Activated naive CD8-positive, alpha-beta T cell treated with anti-CD3 and anti-CD28 coated beads, Interleukin-2, amount 50 U/mL, for 24 hours (primary cell): Measurements from ENCODE around the gene SLC29A1.

Experiments used
- ATAC-seq: fragments of 150-1000 bp; cut with Tn5 transposase; one replicate; pipeline ENCODE4 v1.10.0; 2021
- DNase-seq: peaks from one replicate; pipeline ENCODE4 v3.0.0; 2021
- H3K27ac Mint-ChIP-seq: one replicate; pipeline ENCODE4 v1.8.0; 2021; ENCODE audit warnings: mild to moderate bottlenecking, mixed read lengths
- H3K27me3 Mint-ChIP-seq: one replicate; pipeline ENCODE4 v1.8.0; 2021; ENCODE audit warnings: mixed read lengths
- H3K36me3 Mint-ChIP-seq: one replicate; pipeline ENCODE4 v1.8.0; 2021; ENCODE audit warnings: low read depth, mixed read lengths
- H3K4me1 Mint-ChIP-seq: one replicate; pipeline ENCODE4 v1.8.0; 2021; ENCODE audit warnings: mixed read lengths
- H3K4me3 Mint-ChIP-seq: one replicate; pipeline ENCODE4 v1.8.0; 2021; ENCODE audit warnings: mild to moderate bottlenecking, moderate library complexity, mixed read lengths
- H3K9me3 Mint-ChIP-seq: one replicate; pipeline ENCODE4 v1.8.0; 2021; ENCODE audit warnings: mixed read lengths

SLC29A1 gene

DNA sequence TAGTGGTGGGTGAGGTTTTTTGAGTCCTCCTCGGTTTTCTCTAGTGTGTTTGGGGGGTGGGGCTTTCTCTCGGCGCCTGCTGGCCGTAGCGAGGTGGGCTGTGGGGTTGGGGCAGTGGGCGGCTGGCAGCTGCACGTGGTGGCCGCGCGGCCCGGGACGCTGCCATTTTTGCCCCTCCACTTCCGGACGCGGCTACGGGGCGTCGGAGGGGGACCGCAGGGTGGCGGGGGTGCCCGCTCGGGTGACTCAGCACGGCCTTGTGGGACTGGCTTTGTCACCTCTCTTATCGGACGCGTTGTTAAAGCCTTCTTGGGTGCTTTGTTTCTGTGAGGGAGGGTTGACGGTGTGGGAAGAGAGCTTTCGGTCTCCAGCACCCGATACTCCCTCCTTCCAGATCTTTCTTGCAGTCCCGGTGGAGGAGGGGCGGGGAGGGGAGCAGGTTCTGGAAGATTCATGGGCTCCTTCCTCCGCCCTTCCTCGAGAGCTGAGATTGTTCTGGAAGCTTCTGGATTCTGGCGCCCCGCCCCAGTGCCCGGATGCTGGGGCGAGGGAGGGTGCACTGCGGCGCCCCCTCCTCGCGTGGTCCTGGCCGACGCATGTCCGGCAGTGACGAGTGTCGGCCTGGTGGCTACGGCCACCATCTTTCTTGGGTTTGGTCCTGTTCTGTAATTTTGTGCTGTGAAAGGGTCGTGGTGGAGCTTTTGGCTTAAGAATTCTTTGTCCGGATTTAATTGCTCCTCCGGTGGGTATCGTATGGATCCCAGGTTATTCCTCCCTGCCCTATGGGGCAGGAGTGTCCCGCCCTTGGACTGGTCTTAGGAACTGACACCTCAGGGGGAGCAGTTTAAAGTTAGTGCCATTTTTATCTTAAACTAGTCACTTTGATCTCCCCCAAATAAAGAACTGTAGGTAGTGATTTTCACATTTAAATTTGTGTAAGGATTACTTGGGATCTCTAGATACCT, 24.2 kb downstream of the SLC29A1 start:
- Mint-ChIP-seq H3K4me3 (peak overlapping the region; percentile 100), H3K9me3 (no peaks in the 10 kb centered on the region), H3K27ac (peak overlapping the region; percentile 100), H3K27me3 (peaks cover 5% of the 10 kb centered on the region), H3K4me1 (peaks cover 64% of the 10 kb centered on the region), H3K36me3 (peaks cover 58% of the 10 kb centered on the region)
- ATAC-seq (peak; percentile 47), DNase-seq (peak; percentile 86)

GRCh38 chr6:44248579-44248978, 25.2 kb downstream of the SLC29A1 start:
- H3K27ac Mint-ChIP-seq, result peak overlapping the region; percentile 100
- peak overlapping the region; percentile 100 for H3K4me3 Mint-ChIP-seq
- no peak for DNase-seq
- H3K36me3 Mint-ChIP-seq, result peaks cover 68% of the 10 kb centered on the region
- H3K4me1 Mint-ChIP-seq, result peaks cover 74% of the 10 kb centered on the region
- ATAC-seq, result no peak
- H3K27me3 Mint-ChIP-seq, result peaks cover 5% of the 10 kb centered on the region
- no peaks in the 10 kb centered on the region for H3K9me3 Mint-ChIP-seq

DNA sequence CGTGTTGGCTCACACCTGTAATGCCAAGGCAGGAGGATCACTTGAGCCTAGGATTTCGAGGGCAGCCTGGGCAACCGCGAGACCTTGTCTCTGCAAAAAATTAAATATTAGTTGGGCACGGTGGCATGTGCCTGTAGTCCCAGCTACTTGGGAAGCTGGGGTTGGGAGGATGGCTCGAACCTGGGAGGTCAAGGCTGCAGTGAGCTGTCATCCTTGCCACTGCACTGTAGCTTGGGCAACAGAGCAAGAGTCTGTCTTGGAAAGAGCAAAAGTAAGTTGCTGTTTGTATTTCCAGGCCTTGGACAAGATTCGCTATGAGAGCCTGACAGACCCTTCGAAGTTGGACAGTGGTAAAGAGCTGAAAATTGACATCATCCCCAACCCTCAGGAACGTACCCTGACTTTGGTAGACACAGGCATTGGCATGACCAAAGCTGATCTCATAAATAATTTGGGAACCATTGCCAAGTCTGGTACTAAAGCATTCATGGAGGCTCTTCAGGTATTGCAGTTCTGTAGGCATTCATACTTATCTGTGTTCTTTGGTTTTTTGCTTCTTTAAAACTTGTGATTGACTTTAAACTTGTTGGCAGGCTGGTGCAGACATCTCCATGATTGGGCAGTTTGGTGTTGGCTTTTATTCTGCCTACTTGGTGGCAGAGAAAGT, 25.8 kb downstream of the SLC29A1 start:
- H3K4me3 Mint-ChIP-seq, result peak overlapping the region; percentile 100
- peak overlapping the region; percentile 100 for H3K27ac Mint-ChIP-seq
- ATAC-seq (no peak), DNase-seq (no peak)
- H3K27me3 Mint-ChIP-seq, result peaks cover 5% of the 10 kb centered on the region
- peaks cover 76% of the 10 kb centered on the region for H3K4me1 Mint-ChIP-seq
- peaks cover 73% of the 10 kb centered on the region for H3K36me3 Mint-ChIP-seq
- H3K9me3 Mint-ChIP-seq, result no peaks in the 10 kb centered on the region

- ATAC-seq, result no peak
- H3K4me1 Mint-ChIP-seq, result peaks cover 79% of the 10 kb centered on the region
- no peak for DNase-seq
- peak overlapping the region; percentile 100 for H3K4me3 Mint-ChIP-seq
- H3K27me3 Mint-ChIP-seq, result peaks cover 5% of the 10 kb centered on the region
- H3K36me3 Mint-ChIP-seq, result peaks cover 80% of the 10 kb centered on the region
- H3K27ac Mint-ChIP-seq, result peak overlapping the region; percentile 100
- H3K9me3 Mint-ChIP-seq, result no peaks in the 10 kb centered on the region
Measured at GRCh38 chr6:44250067-44250717, 26.8 kb downstream of the SLC29A1 start.

- Mint-ChIP-seq H3K27ac (peak overlapping the region; percentile 100), H3K9me3 (no peaks in the 10 kb centered on the region), H3K4me3 (peak overlapping the region; percentile 100), H3K4me1 (peaks cover 79% of the 10 kb centered on the region), H3K36me3 (peaks cover 80% of the 10 kb centered on the region), H3K27me3 (peaks cover 5% of the 10 kb centered on the region)
- DNase-seq (no peak), ATAC-seq (no peak)
Measured at GRCh38 chr6:44250718-44251123, 27.3 kb downstream of the SLC29A1 start.

DNA sequence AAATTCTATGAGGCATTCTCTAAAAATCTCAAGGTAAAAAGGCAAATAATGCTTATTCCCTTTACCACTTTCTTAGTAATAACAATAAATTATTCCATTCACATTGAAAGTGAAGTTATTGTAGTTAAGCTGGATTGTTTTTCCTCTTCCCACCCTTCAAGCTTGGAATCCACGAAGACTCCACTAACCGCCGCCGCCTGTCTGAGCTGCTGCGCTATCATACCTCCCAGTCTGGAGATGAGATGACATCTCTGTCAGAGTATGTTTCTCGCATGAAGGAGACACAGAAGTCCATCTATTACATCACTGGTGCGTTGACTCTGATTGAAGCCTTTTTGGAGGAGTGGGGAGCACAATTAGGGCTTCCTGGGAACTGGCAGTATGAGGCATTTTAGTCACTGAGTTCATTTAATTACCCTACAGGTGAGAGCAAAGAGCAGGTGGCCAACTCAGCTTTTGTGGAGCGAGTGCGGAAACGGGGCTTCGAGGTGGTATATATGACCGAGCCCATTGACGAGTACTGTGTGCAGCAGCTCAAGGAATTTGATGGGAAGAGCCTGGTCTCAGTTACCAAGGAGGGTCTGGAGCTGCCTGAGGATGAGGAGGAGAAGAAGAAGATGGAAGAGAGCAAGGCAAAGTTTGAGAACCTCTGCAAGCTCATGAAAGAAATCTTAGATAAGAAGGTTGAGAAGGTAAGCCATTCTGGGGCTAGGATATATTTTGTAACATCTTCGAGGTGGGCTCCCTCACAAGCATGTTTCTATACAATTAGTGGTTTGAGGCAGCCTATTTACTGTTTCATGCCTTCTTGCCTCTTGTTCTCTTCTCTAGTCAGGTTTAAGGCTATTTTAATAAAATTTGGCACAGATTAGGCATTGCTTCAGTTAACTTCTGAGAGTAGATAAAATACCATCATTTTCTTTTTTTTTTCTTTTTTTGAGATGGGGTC, 28.5 kb downstream of the SLC29A1 start:
- H3K27ac Mint-ChIP-seq, result peak overlapping the region; percentile 100
- peaks cover 80% of the 10 kb centered on the region for H3K36me3 Mint-ChIP-seq
- peak overlapping the region; percentile 100 for H3K4me3 Mint-ChIP-seq
- H3K27me3 Mint-ChIP-seq, result peaks cover 3% of the 10 kb centered on the region
- H3K4me1 Mint-ChIP-seq, result peaks cover 87% of the 10 kb centered on the region
- no peaks in the 10 kb centered on the region for H3K9me3 Mint-ChIP-seq
- ATAC-seq (no peak), DNase-seq (no peak)

DNA sequence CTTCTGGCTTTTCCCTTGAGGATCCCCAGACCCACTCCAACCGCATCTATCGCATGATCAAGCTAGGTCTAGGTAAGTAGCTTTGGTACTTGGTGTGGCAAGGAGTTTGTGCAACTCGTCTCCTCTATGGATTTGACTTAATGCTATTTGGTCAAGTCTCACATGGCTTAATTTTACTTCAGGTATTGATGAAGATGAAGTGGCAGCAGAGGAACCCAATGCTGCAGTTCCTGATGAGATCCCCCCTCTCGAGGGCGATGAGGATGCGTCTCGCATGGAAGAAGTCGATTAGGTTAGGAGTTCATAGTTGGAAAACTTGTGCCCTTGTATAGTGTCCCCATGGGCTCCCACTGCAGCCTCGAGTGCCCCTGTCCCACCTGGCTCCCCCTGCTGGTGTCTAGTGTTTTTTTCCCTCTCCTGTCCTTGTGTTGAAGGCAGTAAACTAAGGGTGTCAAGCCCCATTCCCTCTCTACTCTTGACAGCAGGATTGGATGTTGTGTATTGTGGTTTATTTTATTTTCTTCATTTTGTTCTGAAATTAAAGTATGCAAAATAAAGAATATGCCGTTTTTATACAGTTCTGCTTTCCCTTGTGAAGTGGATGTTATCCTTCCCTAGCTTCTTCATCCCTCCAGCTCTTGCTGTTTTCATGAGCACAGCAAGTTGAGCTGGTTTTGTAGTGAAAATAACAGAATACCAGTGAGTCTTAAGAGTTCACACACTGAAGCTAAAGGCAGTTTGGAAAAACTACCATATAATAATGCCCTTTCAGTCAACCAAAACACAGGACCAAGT, 30.1 kb downstream of the SLC29A1 start:
- Mint-ChIP-seq H3K27me3 (no peaks in the 10 kb centered on the region), H3K9me3 (no peaks in the 10 kb centered on the region), H3K27ac (peak overlapping the region; percentile 83), H3K36me3 (peaks cover 73% of the 10 kb centered on the region), H3K4me3 (peak overlapping the region; percentile 100), H3K4me1 (peaks cover 84% of the 10 kb centered on the region)
- ATAC-seq (no peak), DNase-seq (peak; percentile 74)

DNA sequence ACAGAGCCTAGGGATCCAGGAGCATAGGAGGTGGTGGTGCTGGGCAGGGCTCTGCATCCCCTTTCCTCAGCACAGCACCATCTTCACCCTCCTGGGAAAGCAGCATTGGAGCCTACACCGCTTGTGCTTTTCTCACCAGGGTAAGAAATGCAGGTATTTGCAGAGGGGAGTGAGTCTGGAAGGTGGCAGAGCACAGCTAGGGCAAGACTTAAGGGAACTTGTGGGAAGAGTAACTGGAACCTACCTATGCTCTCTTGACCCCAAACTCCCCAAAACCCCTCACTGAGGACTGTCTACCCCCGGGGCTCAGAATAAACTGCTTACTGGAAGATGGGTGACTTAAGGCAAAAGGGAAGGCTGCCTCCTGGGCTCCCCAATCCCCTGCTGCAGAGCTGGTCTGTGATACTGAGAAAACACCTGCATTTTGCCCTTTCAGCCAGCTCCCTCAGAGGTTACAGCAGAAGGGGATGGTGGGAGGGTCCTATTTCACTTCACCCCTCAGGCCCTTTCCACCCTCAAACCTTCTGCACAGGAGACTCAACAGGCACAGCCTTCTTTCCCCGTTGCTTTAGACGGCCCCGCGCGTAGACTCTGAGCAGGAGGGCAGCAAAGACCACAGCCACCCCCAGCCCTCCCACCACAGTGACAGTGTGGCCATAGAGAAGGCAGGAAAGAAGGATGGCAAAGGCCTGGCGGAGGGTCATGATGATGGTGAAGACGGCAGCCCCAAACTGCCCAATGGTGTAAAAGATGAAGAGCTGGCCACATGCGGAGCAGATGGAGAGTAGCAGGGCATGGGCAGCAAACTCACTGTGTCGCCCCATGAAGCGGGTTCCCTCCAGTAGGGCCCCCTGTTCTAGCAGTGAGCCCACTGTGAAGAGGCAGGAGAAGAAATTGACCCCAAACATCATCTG, 31.1 kb downstream of the SLC29A1 start:
- Mint-ChIP-seq H3K36me3 (peaks cover 69% of the 10 kb centered on the region), H3K4me3 (peak overlapping the region; percentile 87), H3K27ac (peak overlapping the region; percentile 89), H3K9me3 (no peaks in the 10 kb centered on the region), H3K4me1 (peaks cover 81% of the 10 kb centered on the region), H3K27me3 (no peaks in the 10 kb centered on the region)
- DNase-seq (peak; percentile 45), ATAC-seq (peak; percentile 7)

DNA sequence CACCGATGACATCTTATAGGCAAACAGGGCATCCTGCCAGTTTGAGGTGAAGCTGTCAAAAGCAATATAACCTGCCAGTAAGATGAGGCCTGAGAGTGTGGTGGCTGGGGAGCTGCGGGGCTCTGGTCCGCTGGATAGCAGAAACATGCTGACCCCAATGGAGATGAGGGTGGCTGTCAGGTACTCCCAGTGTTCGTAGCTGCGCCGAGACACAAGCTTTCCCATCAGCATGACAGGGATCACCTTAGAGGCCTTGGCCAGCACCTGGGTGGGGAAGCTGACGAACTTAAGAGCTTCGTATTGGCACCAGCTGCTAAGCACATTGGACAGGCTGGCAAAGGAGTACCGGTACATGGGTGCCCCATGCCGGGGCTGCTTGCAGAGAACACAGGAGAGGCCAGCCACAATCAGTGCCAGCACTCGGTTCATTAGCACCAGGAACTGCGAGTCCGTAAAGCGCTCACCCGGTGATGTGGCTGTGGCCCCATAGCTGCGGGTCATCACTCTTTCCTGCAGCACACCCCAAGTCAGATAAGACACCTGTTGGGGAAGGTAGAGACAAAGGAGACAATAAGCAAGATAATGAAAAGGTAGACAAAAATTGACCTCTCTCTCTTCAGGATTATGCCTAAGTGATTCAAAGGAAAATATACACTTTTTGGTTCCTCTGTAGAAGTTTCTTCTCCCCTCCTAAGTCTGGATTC, 31.9 kb downstream of the SLC29A1 start:
- no peaks in the 10 kb centered on the region for H3K9me3 Mint-ChIP-seq
- peak; percentile 55 for DNase-seq
- peak overlapping the region; percentile 89 for H3K27ac Mint-ChIP-seq
- peak; percentile 7 for ATAC-seq
- peaks cover 75% of the 10 kb centered on the region for H3K4me1 Mint-ChIP-seq
- H3K36me3 Mint-ChIP-seq, result peaks cover 67% of the 10 kb centered on the region
- H3K4me3 Mint-ChIP-seq, result peak overlapping the region; percentile 87
- H3K27me3 Mint-ChIP-seq, result no peaks in the 10 kb centered on the region

- ATAC-seq, result peak; percentile 16
- Mint-ChIP-seq H3K4me3 (peak overlapping the region; percentile 87), H3K27ac (peak overlapping the region; percentile 89), H3K9me3 (no peaks in the 10 kb centered on the region), H3K27me3 (no peaks in the 10 kb centered on the region), H3K36me3 (peaks cover 63% of the 10 kb centered on the region), H3K4me1 (peaks cover 73% of the 10 kb centered on the region)
- DNase-seq, result no peak
Measured at GRCh38 chr6:44255871-44256774, 32.7 kb downstream of the SLC29A1 start.

DNA sequence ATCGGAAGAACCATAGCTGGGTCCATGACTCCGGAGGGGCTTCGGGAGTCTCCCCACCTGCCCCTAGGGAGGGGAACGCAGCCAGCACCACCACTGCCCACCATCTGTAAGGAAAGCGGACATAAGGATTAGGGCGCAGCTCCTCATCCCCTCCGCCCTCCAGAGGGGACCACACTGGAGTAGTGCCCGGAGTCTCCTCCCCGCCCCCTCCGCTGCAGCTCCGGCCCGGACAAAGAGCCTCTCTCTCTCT, 33.3 kb downstream of the SLC29A1 start:
- Mint-ChIP-seq H3K36me3 (peaks cover 59% of the 10 kb centered on the region), H3K27ac (peak overlapping the region; percentile 89), H3K9me3 (no peaks in the 10 kb centered on the region), H3K27me3 (no peaks in the 10 kb centered on the region), H3K4me1 (peaks cover 71% of the 10 kb centered on the region), H3K4me3 (peak overlapping the region; percentile 87)
- DNase-seq, result no peak
- peak; percentile 2 for ATAC-seq
